ENCODE results near the gene FAM120AOS. TPM values are rescaled to one million over a fixed set of nuclear protein-coding genes. Genes with fewer than 3 reads are reported as not detected.
"Not testable (repeated sequence)": the region's sequence is repeated elsewhere in the genome, so short reads cannot be mapped to it uniquely, and the experiment has no call there.

Gene FAM120AOS
- total RNA-seq, 3 donors from 2014 or later: 60.3 to 70.4 (median 62.9) TPM

- Histone ChIP-seq H3K4me3 (no peak overlapping the region), H3K4me1 (peaks cover 0 to 7% of the 10 kb centered on the region in 2 donors), H3K9me3 (no peaks in the 10 kb centered on the region), H3K36me3 (no peaks in the 10 kb centered on the region), H3K27ac (no peak overlapping the region), H3K27me3 (no peaks in the 10 kb centered on the region)
- intact Hi-C loops (cut with DNase I; ENCODE audit: low total_unique reads): no loop called here
- no peak for DNase-seq (ENCODE audit: low spot score in 2 of 2)
- TF ChIP-seq, protein P1, sequence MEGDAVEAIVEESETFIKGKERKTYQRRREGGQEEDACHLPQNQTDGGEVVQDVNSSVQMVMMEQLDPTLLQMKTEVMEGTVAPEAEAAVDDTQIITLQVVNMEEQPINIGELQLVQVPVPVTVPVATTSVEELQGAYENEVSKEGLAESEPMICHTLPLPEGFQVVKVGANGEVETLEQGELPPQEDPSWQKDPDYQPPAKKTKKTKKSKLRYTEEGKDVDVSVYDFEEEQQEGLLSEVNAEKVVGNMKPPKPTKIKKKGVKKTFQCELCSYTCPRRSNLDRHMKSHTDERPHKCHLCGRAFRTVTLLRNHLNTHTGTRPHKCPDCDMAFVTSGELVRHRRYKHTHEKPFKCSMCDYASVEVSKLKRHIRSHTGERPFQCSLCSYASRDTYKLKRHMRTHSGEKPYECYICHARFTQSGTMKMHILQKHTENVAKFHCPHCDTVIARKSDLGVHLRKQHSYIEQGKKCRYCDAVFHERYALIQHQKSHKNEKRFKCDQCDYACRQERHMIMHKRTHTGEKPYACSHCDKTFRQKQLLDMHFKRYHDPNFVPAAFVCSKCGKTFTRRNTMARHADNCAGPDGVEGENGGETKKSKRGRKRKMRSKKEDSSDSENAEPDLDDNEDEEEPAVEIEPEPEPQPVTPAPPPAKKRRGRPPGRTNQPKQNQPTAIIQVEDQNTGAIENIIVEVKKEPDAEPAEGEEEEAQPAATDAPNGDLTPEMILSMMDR (IDR thresholded peaks at IDR 0.05): no peak
- no peak for TF ChIP-seq POLR2A (IDR thresholded peaks at IDR 0.05)
- no peak for TF ChIP-seq POLR2AphosphoS5 (IDR thresholded peaks at IDR 0.05)
These were observed 5.7 kb downstream of the FAM120AOS start for GRCh38 chr9:93447655-93448054.

- Histone ChIP-seq H3K27ac (no peak overlapping the region), H3K4me1 (peaks cover 0 to 7% of the 10 kb centered on the region in 2 donors), H3K9me3 (no peaks in the 10 kb centered on the region), H3K27me3 (no peaks in the 10 kb centered on the region), H3K4me3 (no peak overlapping the region), H3K36me3 (no peaks in the 10 kb centered on the region)
- no peak for TF ChIP-seq POLR2A (IDR thresholded peaks at IDR 0.05)
- TF ChIP-seq POLR2AphosphoS5 (IDR thresholded peaks at IDR 0.05): no peak
- TF ChIP-seq, protein P1 (IDR thresholded peaks at IDR 0.05): no peak
- DNase-seq (ENCODE audit: low spot score in 2 of 2): no peak
- intact Hi-C loops (cut with DNase I; ENCODE audit: low total_unique reads): no loop called here
These were observed 7.3 kb downstream of the FAM120AOS start for GRCh38 chr9:93446073-93446472.

- intact Hi-C loops (cut with DNase I; ENCODE audit: low total_unique reads): no loop called here
- H3K4me3 ChIP-seq: no peak overlapping the region
- no peak for DNase-seq (ENCODE audit: low spot score in 2 of 2)
- no peaks in the 10 kb centered on the region for H3K4me1 ChIP-seq
- H3K9me3 ChIP-seq: no peaks in the 10 kb centered on the region
- no peaks in the 10 kb centered on the region for H3K27me3 ChIP-seq
- no peak overlapping the region for H3K27ac ChIP-seq
- H3K36me3 ChIP-seq: no peaks in the 10 kb centered on the region
- TF ChIP-seq POLR2AphosphoS5 (IDR thresholded peaks at IDR 0.05) (no peak), POLR2A (IDR thresholded peaks at IDR 0.05) (no peak)
- TF ChIP-seq, protein P1 (IDR thresholded peaks at IDR 0.05): no peak
These were observed 12.3 kb downstream of the FAM120AOS start for GRCh38 chr9:93440896-93441580.

- H3K27ac ChIP-seq; DNase-seq (ENCODE audit: low spot score in 2 of 2); H3K4me1 ChIP-seq; H3K27me3 ChIP-seq; H3K36me3 ChIP-seq; H3K9me3 ChIP-seq; intact Hi-C loops (cut with DNase I; ENCODE audit: low total_unique reads); H3K4me3 ChIP-seq: not testable (repeated sequence)
These were observed 14.1 kb downstream of the FAM120AOS start for GRCh38 chr9:93439301-93439700.

DNA sequence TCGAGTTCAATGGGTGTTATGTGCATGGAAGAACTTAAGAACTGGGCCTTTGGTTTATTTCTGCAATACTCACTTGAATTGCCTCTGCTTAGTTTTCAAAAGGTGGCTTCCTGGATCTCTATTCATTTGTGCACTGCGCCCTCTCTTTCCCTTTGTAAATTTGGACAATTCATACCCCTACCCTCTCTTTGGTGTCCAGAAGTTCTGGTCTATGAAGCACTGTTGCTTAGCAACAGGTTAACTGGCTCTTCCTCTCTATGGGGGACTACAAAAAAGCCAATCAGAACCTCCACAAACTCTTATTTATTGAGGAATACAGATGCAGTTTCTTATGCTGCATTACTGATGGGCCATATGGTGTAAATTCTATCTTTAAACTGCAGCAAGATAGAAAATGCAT lies 15.4 kb downstream of the FAM120AOS start:
- no peak overlapping the region for H3K4me3 ChIP-seq
- H3K36me3 ChIP-seq: no peaks in the 10 kb centered on the region
- TF ChIP-seq, protein P1 (IDR thresholded peaks at IDR 0.05): no peak
- TF ChIP-seq POLR2A (IDR thresholded peaks at IDR 0.05) (no peak), POLR2AphosphoS5 (IDR thresholded peaks at IDR 0.05) (no peak)
- no peaks in the 10 kb centered on the region for H3K4me1 ChIP-seq
- intact Hi-C loops (cut with DNase I; ENCODE audit: low total_unique reads): no loop called here
- H3K9me3 ChIP-seq: no peaks in the 10 kb centered on the region
- no peak overlapping the region for H3K27ac ChIP-seq
- DNase-seq (ENCODE audit: low spot score in 2 of 2): no peak
- no peaks in the 10 kb centered on the region for H3K27me3 ChIP-seq

All from breast epithelium (tissue), 4 donors.